ENCODE measurements around the gene SOS1.

The SOS1 gene

GRCh38 chr2:38997781-38998180 is 123.1 kb downstream of the SOS1 start:
- Histone ChIP-seq H3K4me3 (ENCODE audit: low read length) (no peak overlapping the region), H3K36me3 (ENCODE audit: control insufficient read depth, insufficient read depth, low read length) (peaks cover 13% of the 10 kb centered on the region), H3K27ac (ENCODE audit: low read depth, low read length) (no peak overlapping the region), H3K9ac (ENCODE audit: low read length) (no peak overlapping the region), H3K27me3 (ENCODE audit: control insufficient read depth, insufficient read depth, low read length) (no peaks in the 10 kb centered on the region), H3K4me1 (ENCODE audit: control insufficient read depth, insufficient read depth, low read length) (no peaks in the 10 kb centered on the region)

- no peak overlapping the region for H3K27ac ChIP-seq (ENCODE audit: low read depth, low read length)
- no peaks in the 10 kb centered on the region for H3K4me1 ChIP-seq (ENCODE audit: control insufficient read depth, insufficient read depth, low read length)
- no peaks in the 10 kb centered on the region for H3K27me3 ChIP-seq (ENCODE audit: control insufficient read depth, insufficient read depth, low read length)
- no peak overlapping the region for H3K9ac ChIP-seq (ENCODE audit: low read length)
- H3K36me3 ChIP-seq (ENCODE audit: control insufficient read depth, insufficient read depth, low read length): peaks cover 7% of the 10 kb centered on the region
- H3K4me3 ChIP-seq (ENCODE audit: low read length): no peak overlapping the region
These were observed 129.0 kb downstream of the SOS1 start for GRCh38 chr2:38991899-38992298.

- Histone ChIP-seq H3K27me3 (ENCODE audit: control insufficient read depth, insufficient read depth, low read length) (no peaks in the 10 kb centered on the region), H3K9ac (ENCODE audit: low read length) (no peak overlapping the region), H3K4me1 (ENCODE audit: control insufficient read depth, insufficient read depth, low read length) (no peaks in the 10 kb centered on the region), H3K27ac (ENCODE audit: low read depth, low read length) (no peak overlapping the region), H3K4me3 (ENCODE audit: low read length) (no peak overlapping the region), H3K36me3 (ENCODE audit: control insufficient read depth, insufficient read depth, low read length) (peaks cover 9% of the 10 kb centered on the region)
These were observed 132.1 kb downstream of the SOS1 start for GRCh38 chr2:38988716-38989115.

- H3K9ac ChIP-seq (ENCODE audit: low read length): no peak overlapping the region
- H3K36me3 ChIP-seq (ENCODE audit: control insufficient read depth, insufficient read depth, low read length): peaks cover 5% of the 10 kb centered on the region
- H3K4me1 ChIP-seq (ENCODE audit: control insufficient read depth, insufficient read depth, low read length): no peaks in the 10 kb centered on the region
- H3K27ac ChIP-seq (ENCODE audit: low read depth, low read length): no peak overlapping the region
- no peaks in the 10 kb centered on the region for H3K27me3 ChIP-seq (ENCODE audit: control insufficient read depth, insufficient read depth, low read length)
- no peak overlapping the region for H3K4me3 ChIP-seq (ENCODE audit: low read length)
These were observed 138.4 kb downstream of the SOS1 start for GRCh38 chr2:38982498-38982897.

GRCh38 chr2:38981670-38982357 is 139.0 kb downstream of the SOS1 start:
- Histone ChIP-seq H3K27ac (ENCODE audit: low read depth, low read length) (no peak overlapping the region), H3K9ac (ENCODE audit: low read length) (no peak overlapping the region), H3K27me3 (ENCODE audit: control insufficient read depth, insufficient read depth, low read length) (no peaks in the 10 kb centered on the region), H3K36me3 (ENCODE audit: control insufficient read depth, insufficient read depth, low read length) (peaks cover 5% of the 10 kb centered on the region), H3K4me3 (ENCODE audit: low read length) (no peak overlapping the region), H3K4me1 (ENCODE audit: control insufficient read depth, insufficient read depth, low read length) (no peaks in the 10 kb centered on the region)

GRCh38 chr2:38981003-38981669 is 139.7 kb downstream of the SOS1 start:
- Histone ChIP-seq H3K4me1 (ENCODE audit: control insufficient read depth, insufficient read depth, low read length) (no peaks in the 10 kb centered on the region), H3K27ac (ENCODE audit: low read depth, low read length) (no peak overlapping the region), H3K9ac (ENCODE audit: low read length) (no peak overlapping the region), H3K27me3 (ENCODE audit: control insufficient read depth, insufficient read depth, low read length) (no peaks in the 10 kb centered on the region), H3K36me3 (ENCODE audit: control insufficient read depth, insufficient read depth, low read length) (peaks cover 5% of the 10 kb centered on the region), H3K4me3 (ENCODE audit: low read length) (no peak overlapping the region)

GRCh38 chr2:38978908-38979307 is 141.9 kb downstream of the SOS1 start:
- no peaks in the 10 kb centered on the region for H3K36me3 ChIP-seq (ENCODE audit: control insufficient read depth, insufficient read depth, low read length)
- no peak overlapping the region for H3K27ac ChIP-seq (ENCODE audit: low read depth, low read length)
- H3K4me1 ChIP-seq (ENCODE audit: control insufficient read depth, insufficient read depth, low read length): peaks cover 3% of the 10 kb centered on the region
- no peaks in the 10 kb centered on the region for H3K27me3 ChIP-seq (ENCODE audit: control insufficient read depth, insufficient read depth, low read length)
- H3K9ac ChIP-seq (ENCODE audit: low read length): no peak overlapping the region
- H3K4me3 ChIP-seq (ENCODE audit: low read length): no peak overlapping the region

GRCh38 chr2:38978296-38978903 is 142.5 kb downstream of the SOS1 start:
- H3K27me3 ChIP-seq (ENCODE audit: control insufficient read depth, insufficient read depth, low read length): no peaks in the 10 kb centered on the region
- H3K4me1 ChIP-seq (ENCODE audit: control insufficient read depth, insufficient read depth, low read length): peaks cover 3% of the 10 kb centered on the region
- no peak overlapping the region for H3K9ac ChIP-seq (ENCODE audit: low read length)
- H3K27ac ChIP-seq (ENCODE audit: low read depth, low read length): no peak overlapping the region
- H3K36me3 ChIP-seq (ENCODE audit: control insufficient read depth, insufficient read depth, low read length): no peaks in the 10 kb centered on the region
- H3K4me3 ChIP-seq (ENCODE audit: low read length): no peak overlapping the region

GRCh38 chr2:38977047-38977446 is 143.8 kb downstream of the SOS1 start:
- Histone ChIP-seq H3K9ac (ENCODE audit: low read length) (no peak overlapping the region), H3K4me1 (ENCODE audit: control insufficient read depth, insufficient read depth, low read length) (peaks cover 3% of the 10 kb centered on the region), H3K36me3 (ENCODE audit: control insufficient read depth, insufficient read depth, low read length) (no peaks in the 10 kb centered on the region), H3K4me3 (ENCODE audit: low read length) (no peak overlapping the region), H3K27me3 (ENCODE audit: control insufficient read depth, insufficient read depth, low read length) (no peaks in the 10 kb centered on the region), H3K27ac (ENCODE audit: low read depth, low read length) (no peak overlapping the region)

- no peaks in the 10 kb centered on the region for H3K36me3 ChIP-seq (ENCODE audit: control insufficient read depth, insufficient read depth, low read length)
- no peak overlapping the region for H3K27ac ChIP-seq (ENCODE audit: low read depth, low read length)
- H3K4me1 ChIP-seq (ENCODE audit: control insufficient read depth, insufficient read depth, low read length): peaks cover 3% of the 10 kb centered on the region
- no peaks in the 10 kb centered on the region for H3K27me3 ChIP-seq (ENCODE audit: control insufficient read depth, insufficient read depth, low read length)
- no peak overlapping the region for H3K9ac ChIP-seq (ENCODE audit: low read length)
- no peak overlapping the region for H3K4me3 ChIP-seq (ENCODE audit: low read length)
These were observed 145.8 kb downstream of the SOS1 start for GRCh38 chr2:38975042-38975441.

- no peak overlapping the region for H3K4me3 ChIP-seq (ENCODE audit: low read length)
- no peaks in the 10 kb centered on the region for H3K36me3 ChIP-seq (ENCODE audit: control insufficient read depth, insufficient read depth, low read length)
- H3K4me1 ChIP-seq (ENCODE audit: control insufficient read depth, insufficient read depth, low read length): peaks cover 3% of the 10 kb centered on the region
- H3K27me3 ChIP-seq (ENCODE audit: control insufficient read depth, insufficient read depth, low read length): no peaks in the 10 kb centered on the region
- no peak overlapping the region for H3K27ac ChIP-seq (ENCODE audit: low read depth, low read length)
- H3K9ac ChIP-seq (ENCODE audit: low read length): no peak overlapping the region
These were observed 147.6 kb downstream of the SOS1 start for GRCh38 chr2:38973266-38973665.

GRCh38 chr2:38971377-38971776 is 149.5 kb downstream of the SOS1 start:
- Histone ChIP-seq H3K27me3 (ENCODE audit: control insufficient read depth, insufficient read depth, low read length) (no peaks in the 10 kb centered on the region), H3K4me1 (ENCODE audit: control insufficient read depth, insufficient read depth, low read length) (peaks cover 3% of the 10 kb centered on the region)

GRCh38 chr2:38968021-38968420 is 152.8 kb downstream of the SOS1 start:
- no peak overlapping the region for H3K27ac ChIP-seq (ENCODE audit: low read depth, low read length)
- no peak overlapping the region for H3K4me3 ChIP-seq (ENCODE audit: low read length)
- H3K36me3 ChIP-seq (ENCODE audit: control insufficient read depth, insufficient read depth, low read length): no peaks in the 10 kb centered on the region
- H3K27me3 ChIP-seq (ENCODE audit: control insufficient read depth, insufficient read depth, low read length): no peaks in the 10 kb centered on the region
- no peak overlapping the region for H3K9ac ChIP-seq (ENCODE audit: low read length)
- no peaks in the 10 kb centered on the region for H3K4me1 ChIP-seq (ENCODE audit: control insufficient read depth, insufficient read depth, low read length)

More at GRCh38 chr2:38971377-38971776, 149.5 kb downstream of the SOS1 start:
- Histone ChIP-seq H3K4me3 (ENCODE audit: low read length) (no peak overlapping the region), H3K27ac (ENCODE audit: low read depth, low read length) (no peak overlapping the region), H3K9ac (ENCODE audit: low read length) (no peak overlapping the region), H3K36me3 (ENCODE audit: control insufficient read depth, insufficient read depth, low read length) (no peaks in the 10 kb centered on the region)

All from rectal smooth muscle tissue (tissue), 1 donor.